Heart left ventricle (tissue), 16 donors: ENCODE data around the gene ARFGAP2. TPM values are rescaled to one million over a fixed set of nuclear protein-coding genes. Genes with fewer than 3 reads are reported as not detected.

Experiments used
- ATAC-seq, 4 donors: fragments of 200-7000 bp; cut with Tn5 transposase; one replicate each; pipeline ENCODE4 v1.9.1; 2020 to 2022; ENCODE audit warnings: moderate library complexity in 4 of 4, mild to moderate bottlenecking in 3 of 4, moderate number of reproducible peaks in 1 of 4
- DNase-seq, 5 donors: peaks; one replicate each; pipeline ENCODE4 v3.0.0-alpha.2; 2020
- H3K27ac ChIP-seq, 12 donors: fragments of 200-600 bp; sonication (generic) in 4 of 12; one replicate each; pipeline versions ENCODE4 v1.5.0 to v1.8.0; 2016 to 2022; ENCODE audit warnings: mild to moderate bottlenecking in 2 of 12
- H3K27me3 ChIP-seq, 9 donors: fragments of 200-600 bp; sonication (generic) in 2 of 9; one replicate each; pipeline versions ENCODE4 v1.5.1 to v1.8.0; 2016 to 2022; ENCODE audit warnings: mild to moderate bottlenecking in 3 of 9
- H3K36me3 ChIP-seq, 9 donors: fragments of 200-600 bp; sonication (generic) in 2 of 9; one replicate each; pipeline versions ENCODE4 v1.5.0 to v1.8.0; 2018 to 2022; ENCODE audit warnings: mild to moderate bottlenecking in 2 of 9
- H3K4me1 ChIP-seq, 12 donors: fragments of 200-600 bp; sonication (generic) in 4 of 12; one replicate each; pipeline versions ENCODE4 v1.5.0 to v1.8.0; 2016 to 2022; ENCODE audit warnings: mild to moderate bottlenecking in 3 of 12
- H3K4me3 ChIP-seq, 12 donors: fragments of 200-600 bp; sonication (generic) in 4 of 12; one replicate each; pipeline versions ENCODE4 v1.5.0 to v1.8.0; 2017 to 2022; ENCODE audit warnings: mild to moderate bottlenecking in 9 of 12, moderate library complexity in 4 of 12
- H3K9me3 ChIP-seq, 12 donors: fragments of 200-600 bp; sonication (generic) in 4 of 12; one replicate each; pipeline versions ENCODE4 v1.5.0 to v1.8.0; 2016 to 2022; ENCODE audit warnings: mild to moderate bottlenecking in 1 of 12
- POLR2A ChIP-seq, 2 donors: fragments of 450-650 bp; IDR thresholded peaks; one replicate each; pipeline ENCODE4 v1.6.1; 2017; ENCODE audit warnings: antibody characterized with exemption in 2 of 2, mild to moderate bottlenecking in 2 of 2, moderate library complexity in 2 of 2
- WGBS, 4 donors: extraction: QIAGEN DNeasy Blood & Tissue Kit in 2 of 4; methylation state at CpG; one replicate each; pipeline versions ENCODE4 v1.1.5 to v1.1.7; 2013 to 2018; 5-methylcytosine and 5-hydroxymethylcytosine counted together
- intact Hi-C, 10 donors: fragments of 100-400 bp; cut with DNase I; formaldehyde crosslinking; loops; one replicate each; pipeline versions ENCODE4 v1.11.1 to v1.14.2; 2022
- polyA plus RNA-seq, 2 donors: library from polyadenylated mRNA; stranded (reverse); fragments of 200-250 nt; gene quantifications; one replicate each; pipeline ENCODE4 v1.2.3, GENCODE V29; 2013
- total RNA-seq, 9 donors: library from RNA; depleted of rRNA in 2 of 9; stranded (reverse); fragments of >200 nt in 2 of 9; fragmentation: NEBNext Ultra II Directional in 3 of 9; extraction: Animal tissue kit (Norgen Biotek cat#: 25700) in 3 of 9; gene quantifications; one replicate each; pipeline versions ENCODE4 v1.1.0 to v1.2.4, GENCODE V29; 2016 to 2023
- TF ChIP-seq, protein P1 (sequence below), 12 donors: fragments of 200-600 bp; sonication (generic) in 4 of 12; IDR thresholded peaks; one replicate each; pipeline versions ENCODE4 v1.5.0 to v1.8.0; 2018 to 2022; ENCODE audit warnings: antibody characterized with exemption in 12 of 12, mild to moderate bottlenecking in 5 of 12
- donor health status: ischemic (EF 13 %, LVEDD 7.1; RV severe dilation, severe dysfunction).
- donor health status: healthy with polysubstance abuse.
- donor health status: DM: no; HTN: yes; CAD: no.
- donor health status: DM: no; HTN: no; CAD: no.
- donor health status: ischemic (EF 25% LVEDD 6.9; RV normal size, moderate dysfunction).
- donor health status: ischemic (EF 25% LVEDD 5.7; RV mildly dilated, moderate dysfunction).
- donor health status: healthy.
- donor health status: DM: yes; HTN: yes; CAD: no.
- donor health status: ischemic (EF 35%, LVEDD 5.7; RV mildly dilated, moderate dysfunction).
- donor health status: nonischemic (EF 11% LVEDD 7.7; RV severe dilation, severe dysfunction).
- donor health status: DM: yes; HTN: yes; CAD: no.
- donor health status: PGD.
- donor health status: ischemic (EF 29% LVEDD 5.4; RV normal size, mild dysfunction).
- donor health status: nonischemic (EF 23%, LVEDD 6.1; RV moderate dilation, normal function).

ARFGAP2 gene
- total and polyA plus RNA-seq, 11 donors: 47.5 to 96.1 (median 61.3) TPM

DNA sequence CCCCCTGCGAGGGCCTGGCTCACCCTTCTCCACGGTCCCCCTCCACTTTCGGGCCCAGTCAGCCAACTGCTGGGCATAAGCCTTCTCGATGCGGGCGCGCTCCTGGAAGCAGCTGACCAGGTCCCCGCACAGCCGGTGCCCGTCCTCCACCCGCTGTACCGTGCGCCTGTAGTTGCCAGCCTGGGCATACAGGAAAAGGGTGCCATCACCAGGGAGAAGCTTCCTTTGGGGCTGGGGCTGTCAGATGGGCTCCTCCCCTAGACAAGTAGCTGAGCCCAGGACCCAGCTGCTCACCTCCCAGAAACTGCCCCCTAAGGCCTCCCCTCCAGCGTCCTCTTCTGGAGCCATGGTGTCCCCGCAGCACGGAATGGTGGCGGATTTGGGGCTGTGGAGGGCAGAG, 5.7 kb upstream of the ARFGAP2 start:
- intact Hi-C loops: loop anchor here in 5 of 10 donors (1.0 to 5.0 kb wide), 4 partner anchors 35 to 175 kb away; partner anchors contain the start of gene MYBPC3 (in 1 of the 5)
- H3K27ac ChIP-seq: peak overlapping the region; percentile 89 to 100 (median 96)
- H3K4me3 ChIP-seq: peak overlapping the region in 10 of 12 donors; percentile 3 to 95 (median 51)
- peaks cover 0 to 32% (median 0%) of the 10 kb centered on the region in 9 donors for H3K27me3 ChIP-seq
- 32 to 71% (median 63%) methylated on average over 6 to 17 of the region's 17 CpGs for WGBS, 4 donors
- H3K4me1 ChIP-seq: peaks cover 7 to 94% (median 51%) of the 10 kb centered on the region in 12 donors
- no peaks in the 10 kb centered on the region for H3K9me3 ChIP-seq
- ATAC-seq (peak in 1 of 4 donors; percentile 0), DNase-seq (no peak)
- H3K36me3 ChIP-seq: peaks cover 0 to 34% (median 19%) of the 10 kb centered on the region in 9 donors
- TF ChIP-seq POLR2A (IDR thresholded peaks at IDR 0.05): no peak
- TF ChIP-seq, protein P1, sequence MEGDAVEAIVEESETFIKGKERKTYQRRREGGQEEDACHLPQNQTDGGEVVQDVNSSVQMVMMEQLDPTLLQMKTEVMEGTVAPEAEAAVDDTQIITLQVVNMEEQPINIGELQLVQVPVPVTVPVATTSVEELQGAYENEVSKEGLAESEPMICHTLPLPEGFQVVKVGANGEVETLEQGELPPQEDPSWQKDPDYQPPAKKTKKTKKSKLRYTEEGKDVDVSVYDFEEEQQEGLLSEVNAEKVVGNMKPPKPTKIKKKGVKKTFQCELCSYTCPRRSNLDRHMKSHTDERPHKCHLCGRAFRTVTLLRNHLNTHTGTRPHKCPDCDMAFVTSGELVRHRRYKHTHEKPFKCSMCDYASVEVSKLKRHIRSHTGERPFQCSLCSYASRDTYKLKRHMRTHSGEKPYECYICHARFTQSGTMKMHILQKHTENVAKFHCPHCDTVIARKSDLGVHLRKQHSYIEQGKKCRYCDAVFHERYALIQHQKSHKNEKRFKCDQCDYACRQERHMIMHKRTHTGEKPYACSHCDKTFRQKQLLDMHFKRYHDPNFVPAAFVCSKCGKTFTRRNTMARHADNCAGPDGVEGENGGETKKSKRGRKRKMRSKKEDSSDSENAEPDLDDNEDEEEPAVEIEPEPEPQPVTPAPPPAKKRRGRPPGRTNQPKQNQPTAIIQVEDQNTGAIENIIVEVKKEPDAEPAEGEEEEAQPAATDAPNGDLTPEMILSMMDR (IDR thresholded peaks at IDR 0.05): peak in 5 of 12 donors; percentile 10 to 28 (median 19)

DNA sequence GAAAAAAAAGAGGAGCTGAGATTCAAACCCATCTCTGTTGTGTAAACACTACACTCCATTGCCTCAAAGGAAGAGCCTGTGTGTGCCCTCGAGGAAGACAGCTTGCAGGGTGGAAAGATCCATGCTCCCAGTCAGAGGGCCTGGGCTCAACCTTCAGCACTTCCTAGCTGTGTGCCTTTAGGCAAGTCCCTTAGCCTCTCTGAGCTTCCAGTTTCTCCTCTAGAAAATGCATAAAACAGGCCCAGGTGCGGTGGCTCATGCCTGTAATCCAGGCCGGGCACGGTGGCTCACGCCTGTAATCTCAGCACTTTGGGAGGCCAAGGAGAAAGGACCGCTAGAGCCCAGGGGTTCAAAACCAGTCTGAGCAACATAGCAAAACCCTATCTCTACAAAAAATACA, 4.6 kb upstream of the ARFGAP2 start:
- H3K27ac ChIP-seq: peak overlapping the region in 9 of 12 donors; percentile 2 to 100 (median 96)
- peaks cover 0 to 22% (median 0%) of the 10 kb centered on the region in 9 donors for H3K27me3 ChIP-seq
- H3K36me3 ChIP-seq: peaks cover 0 to 34% (median 19%) of the 10 kb centered on the region in 9 donors
- DNase-seq (no peak), ATAC-seq (no peak)
- no peak for TF ChIP-seq POLR2A (IDR thresholded peaks at IDR 0.05)
- TF ChIP-seq, protein P1 (IDR thresholded peaks at IDR 0.05): no peak
- WGBS, 4 donors: 72 to 92% (median 85%) methylated on average over 6 of the region's 6 CpGs
- peaks cover 7 to 87% (median 49%) of the 10 kb centered on the region in 12 donors for H3K4me1 ChIP-seq
- intact Hi-C loops: loop anchor here in 3 of 10 donors (5.0 kb wide), 2 partner anchors 36 to 176 kb away; no protein-coding TSS in a partner anchor
- peak overlapping the region in 6 of 12 donors; percentile 7 to 95 (median 51) for H3K4me3 ChIP-seq
- no peaks in the 10 kb centered on the region for H3K9me3 ChIP-seq

DNA sequence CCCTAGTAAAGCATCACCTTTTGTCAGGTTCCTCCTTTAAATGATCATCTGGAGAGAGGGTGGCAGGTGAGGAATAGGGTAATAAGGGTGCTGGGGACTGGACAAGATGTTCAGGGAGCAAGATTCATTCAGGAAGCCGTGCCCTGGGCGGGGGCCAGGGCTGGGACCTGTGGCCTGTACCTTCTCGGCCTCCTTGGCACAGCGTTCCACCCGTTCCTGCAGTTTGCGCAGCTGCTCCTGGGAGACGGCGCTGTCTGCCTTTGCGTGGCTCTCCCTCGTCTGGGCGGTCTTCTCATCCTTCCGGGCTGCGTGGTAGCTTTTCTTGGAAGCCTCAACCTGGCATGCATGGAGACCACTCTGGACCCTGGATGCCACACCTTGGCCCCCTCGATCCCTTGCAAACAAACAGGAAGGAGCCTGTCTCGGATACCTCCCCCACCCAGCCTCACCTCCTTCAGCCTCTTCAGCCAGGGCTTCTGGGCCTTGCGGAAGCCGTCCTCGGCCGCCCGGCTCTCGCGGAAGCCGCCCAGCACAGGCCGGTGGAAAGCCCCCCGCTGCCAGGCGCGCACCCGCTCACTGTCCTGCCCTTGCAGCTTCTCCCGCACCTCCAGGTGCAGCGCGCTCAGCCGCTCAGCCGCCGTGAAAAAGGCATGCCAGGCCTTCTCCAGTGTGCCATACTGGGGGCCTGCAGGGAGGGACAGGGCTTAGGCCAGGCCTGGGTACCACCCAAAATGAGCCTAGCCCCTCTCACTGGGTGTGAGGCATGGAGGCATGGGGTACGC, 3.5 kb upstream of the ARFGAP2 start:
- Histone ChIP-seq H3K27me3 (peaks cover 0 to 12% (median 0%) of the 10 kb centered on the region in 9 donors), H3K27ac (peak overlapping the region in 10 of 12 donors; percentile 3 to 100 (median 39)), H3K4me3 (peak overlapping the region in 2 of 12 donors; percentile 57 to 91), H3K36me3 (peaks cover 0 to 42% (median 24%) of the 10 kb centered on the region in 9 donors), H3K4me1 (peaks cover 11 to 89% (median 56%) of the 10 kb centered on the region in 12 donors), H3K9me3 (no peaks in the 10 kb centered on the region)
- WGBS, 4 donors: 82 to 93% (median 91%) methylated on average over 28 to 35 of the region's 35 CpGs
- intact Hi-C loops: loop anchor here in 3 of 10 donors (5.0 kb wide), 2 partner anchors 37 to 177 kb away; no protein-coding TSS in a partner anchor
- no peak for ATAC-seq
- no peak for DNase-seq
- TF ChIP-seq, protein P1 (IDR thresholded peaks at IDR 0.05): no peak
- no peak for TF ChIP-seq POLR2A (IDR thresholded peaks at IDR 0.05)

DNA sequence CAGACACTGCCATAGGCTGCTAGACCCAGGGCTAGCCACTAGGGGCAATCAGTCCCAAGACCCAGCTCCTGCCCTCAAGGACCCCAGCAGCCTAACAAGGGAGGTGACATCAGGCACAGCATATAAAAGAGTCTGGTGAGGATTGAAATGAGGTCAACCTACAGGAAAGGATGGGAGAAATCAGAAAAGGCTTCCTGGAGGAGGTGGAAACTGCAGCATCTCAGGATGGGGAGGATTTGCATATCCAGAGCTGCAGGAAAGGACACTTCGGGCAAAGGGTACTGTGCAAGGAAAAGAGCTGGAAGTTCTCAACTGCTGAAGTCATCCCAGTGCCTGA, 2.9 kb upstream of the ARFGAP2 start:
- 80 to 93% (median 90%) methylated on average over 1 of the region's 1 CpG for WGBS, 4 donors
- Histone ChIP-seq H3K4me1 (peaks cover 11 to 90% (median 60%) of the 10 kb centered on the region in 12 donors), H3K36me3 (peaks cover 0 to 48% (median 30%) of the 10 kb centered on the region in 9 donors), H3K27me3 (peaks cover 0 to 7% (median 0%) of the 10 kb centered on the region in 9 donors), H3K27ac (peak overlapping the region in 8 of 12 donors; percentile 3 to 100 (median 97)), H3K9me3 (no peaks in the 10 kb centered on the region), H3K4me3 (no peak overlapping the region)
- ATAC-seq (no peak), DNase-seq (peak in 1 of 5 donors; percentile 41)
- intact Hi-C loops: loop anchor here in 9 of 10 donors (5.0 to 10.0 kb wide), 8 partner anchors 33 to 245 kb away; partner anchors contain the start of genes NR1H3 (in 5 of the 9), MADD (in 2 of the 9), DDB2 (in 1 of the 9) and MYBPC3 (in 1 of the 9)
- no peak for TF ChIP-seq POLR2A (IDR thresholded peaks at IDR 0.05)
- TF ChIP-seq, protein P1 (IDR thresholded peaks at IDR 0.05): peak in 10 of 12 donors; percentile 22 to 57 (median 36)
